H1 (cell line): ENCODE measurements around the gene SPC24. TPM values are rescaled to one million over a fixed set of nuclear protein-coding genes. Genes with fewer than 3 reads are reported as not detected.

Experiments used
- CTCF ChIA-PET: fragments of 300-600 bp; sonication (Branson Sonifier 250); formaldehyde crosslinking; loops from one replicate; lab custom pipeline; 2021; ENCODE audit not compliant: partially characterized antibody; lab: Charles Lee
- POLR2A ChIA-PET: fragments of 300-600 bp; sonication (Branson Sonifier 250); formaldehyde crosslinking; loops from one replicate; lab custom pipeline; 2021; ENCODE audit warnings: inconsistent platforms; ENCODE audit not compliant: partially characterized antibody; lab: Charles Lee
- DNase-seq, 2 experiments: peaks; one replicate each; pipeline versions ENCODE4 v3.0.0 to v3.0.0-alpha.2; 2010 to 2022; ENCODE audit warnings: low spot score in 2 of 2, low read depth in 1 of 2, mixed read lengths in 1 of 2
- FAIRE-seq: peaks from 2 replicates; lab custom pipeline; 2011; peaks lifted over from hg19 to GRCh38; lab: Jason Lieb, UNC
- H2AFZ ChIP-seq: 2 replicates; pipeline ENCODE4 v1.8.1; 2012; ENCODE audit warnings: low read length, inconsistent platforms
- H2AK5ac ChIP-seq: 2 replicates; pipeline ENCODE4 v1.6.1; 2013; ENCODE audit warnings: low read depth, low read length
- H2BK120ac ChIP-seq: replicated peaks from 2 replicates; pipeline ENCODE3; 2013; ENCODE audit warnings: low read depth, low read length, inconsistent platforms
- H2BK12ac ChIP-seq: 2 replicates; pipeline ENCODE4 v1.6.1; 2013; ENCODE audit warnings: low read depth, low read length
- H2BK15ac ChIP-seq: 2 replicates; pipeline ENCODE4 v1.6.1; 2013; ENCODE audit warnings: low read length
- H2BK20ac ChIP-seq: 2 replicates; pipeline ENCODE4 v1.6.1; 2013; ENCODE audit warnings: low read length
- H2BK5ac ChIP-seq: 2 replicates; pipeline ENCODE4 v1.6.1; 2013; ENCODE audit warnings: low read depth, low read length
- H3K14ac ChIP-seq: 2 replicates; pipeline ENCODE4 v1.6.1; 2013; ENCODE audit warnings: inconsistent platforms; ENCODE audit not compliant: insufficient read length
- H3K18ac ChIP-seq: 2 replicates; pipeline ENCODE4 v1.6.1; 2013; ENCODE audit warnings: low read length; ENCODE audit errors: extremely low read depth
- H3K23ac ChIP-seq: 2 replicates; pipeline ENCODE4 v1.6.1; 2013; ENCODE audit warnings: inconsistent platforms; ENCODE audit not compliant: insufficient read length
- H3K23me2 ChIP-seq: 2 replicates; pipeline ENCODE4 v1.6.1; 2013; ENCODE audit warnings: low read depth, low read length
- H3K27ac ChIP-seq: 2 replicates; pipeline ENCODE4 v1.6.1; 2011; ENCODE audit warnings: low read depth, low read length, inconsistent platforms
- H3K27me3 ChIP-seq, 4 experiments: replicated peaks in 1 of 4; 1 replicate in 1 of 4; 2 replicates in 3 of 4; pipeline versions ENCODE4 v1.6.1 to v1.8.1; 2011 to 2013; ENCODE audit warnings: low read length in 3 of 4, mild to moderate bottlenecking in 3 of 4, inconsistent platforms in 2 of 4, mixed read lengths in 2 of 4, moderate library complexity in 1 of 4; ENCODE audit not compliant: control insufficient read depth in 3 of 4, insufficient read depth in 3 of 4; ENCODE audit errors: extremely low read depth in 1 of 4
- H3K36me3 ChIP-seq, 4 experiments: 2 replicates each; pipeline versions ENCODE4 v1.6.1 to v1.8.1; 2011 to 2013; ENCODE audit warnings: mild to moderate bottlenecking in 4 of 4, low read length in 3 of 4, moderate library complexity in 2 of 4, control low read depth in 1 of 4, inconsistent platforms in 1 of 4; ENCODE audit not compliant: insufficient read depth in 4 of 4, control insufficient read depth in 2 of 4
- H3K4ac ChIP-seq: replicated peaks from 2 replicates; pipeline ENCODE3; 2013; ENCODE audit warnings: low read length, low read depth, mixed read lengths, inconsistent platforms; ENCODE audit not compliant: insufficient read length
- H3K4me1 ChIP-seq, 4 experiments: replicated peaks in 1 of 4; 1 replicate in 1 of 4; 2 replicates in 3 of 4; pipeline versions ENCODE4 v1.6.1 to v1.8.1; 2011 to 2013; ENCODE audit warnings: low read length in 3 of 4, inconsistent platforms in 2 of 4, mixed read lengths in 1 of 4; ENCODE audit not compliant: insufficient read depth in 4 of 4, control insufficient read depth in 3 of 4
- H3K4me2 ChIP-seq, 2 experiments: 2 replicates each; pipeline versions ENCODE4 v1.6.1 to v1.8.1; 2011 to 2013; ENCODE audit warnings: low read depth in 2 of 2, low read length in 2 of 2, control low read depth in 1 of 2, inconsistent platforms in 1 of 2, mild to moderate bottlenecking in 1 of 2; ENCODE audit not compliant: insufficient read depth in 1 of 2
- H3K4me3 ChIP-seq, 4 experiments: fragments of 200-600, 300-600 bp in 1 of 4; sonication (generic), shearing (Covaris generic), sonication (Bioruptor Twin) in 1 of 4; 2 replicates each; pipeline versions ENCODE4 v1.5.1 to v1.8.1; 2011 to 2016; ENCODE audit warnings: low read length in 4 of 4, low read depth in 3 of 4, control low read depth in 2 of 4, inconsistent platforms in 2 of 4, mild to moderate bottlenecking in 2 of 4, mixed read lengths in 1 of 4, moderate library complexity in 1 of 4; ENCODE audit not compliant: insufficient read depth in 2 of 4; ENCODE audit errors: extremely low read depth in 1 of 4
- H3K56ac ChIP-seq: replicated peaks from 2 replicates; pipeline ENCODE3; 2013; ENCODE audit warnings: low read depth, mild to moderate bottlenecking, mixed read lengths, low read length, inconsistent platforms; ENCODE audit not compliant: insufficient read length
- H3K79me1 ChIP-seq: 2 replicates; pipeline ENCODE4 v1.6.1; 2013; ENCODE audit warnings: low read depth, low read length, control low read depth
- H3K79me2 ChIP-seq, 2 experiments: 2 replicates each; pipeline versions ENCODE4 v1.6.1 to v1.8.1; 2012 to 2013; ENCODE audit warnings: low read length in 2 of 2, mild to moderate bottlenecking in 2 of 2, inconsistent platforms in 1 of 2; ENCODE audit not compliant: insufficient read depth in 2 of 2, control insufficient read depth in 1 of 2
- H3K9ac ChIP-seq, 4 experiments: replicated peaks in 1 of 4; 1 replicate in 1 of 4; 2 replicates in 3 of 4; pipeline versions ENCODE4 v1.6.1 to v1.8.1; 2011 to 2013; ENCODE audit warnings: low read depth in 3 of 4, low read length in 3 of 4, control low read depth in 2 of 4, mild to moderate bottlenecking in 2 of 4, moderate library complexity in 2 of 4, inconsistent platforms in 1 of 4; ENCODE audit errors: extremely low read depth in 1 of 4
- H3K9me3 ChIP-seq, 2 experiments: 2 replicates each; pipeline versions ENCODE4 v1.6.1 to v1.8.1; 2012 to 2013; ENCODE audit warnings: mild to moderate bottlenecking in 2 of 2, moderate library complexity in 2 of 2, control low read depth in 1 of 2, inconsistent platforms in 1 of 2, low read depth in 1 of 2, low read length in 1 of 2, mixed read lengths in 1 of 2; ENCODE audit not compliant: insufficient read depth in 2 of 2
- H4K20me1 ChIP-seq, 2 experiments: replicated peaks in 1 of 2; 2 replicates each; pipeline versions ENCODE3 to v1.8.1; 2011 to 2013; ENCODE audit warnings: inconsistent platforms in 2 of 2, low read length in 2 of 2, mild to moderate bottlenecking in 1 of 2; ENCODE audit not compliant: insufficient read depth in 2 of 2, control insufficient read depth in 1 of 2
- H4K5ac ChIP-seq: 2 replicates; pipeline ENCODE4 v1.6.1; 2013; ENCODE audit warnings: low read length, low read depth, mixed read lengths, inconsistent platforms; ENCODE audit not compliant: insufficient read length
- H4K8ac ChIP-seq: 2 replicates; pipeline ENCODE4 v1.8.0; 2013; ENCODE audit warnings: mild to moderate bottlenecking, moderate library complexity, low read length, inconsistent platforms; ENCODE audit not compliant: insufficient read depth; ENCODE audit errors: extremely low read depth
- H4K91ac ChIP-seq: replicated peaks from 2 replicates; pipeline ENCODE3; 2013; ENCODE audit warnings: low read length, mixed read lengths, inconsistent platforms; ENCODE audit not compliant: insufficient read length
- BCL11A ChIP-seq, 2 experiments: IDR thresholded peaks; one replicate each; pipeline ENCODE4 v1.6.1; 2011; ENCODE audit warnings: low read depth in 2 of 2, low read length in 2 of 2, mild to moderate bottlenecking in 2 of 2
- CTBP2 ChIP-seq: IDR thresholded peaks from 2 replicates; pipeline ENCODE4 v1.7.0; 2011; ENCODE audit warnings: borderline replicate concordance, mild to moderate bottlenecking, moderate library complexity, mixed read lengths, low read length; ENCODE audit not compliant: insufficient read depth, insufficient read length
- EP300 ChIP-seq, 2 experiments: IDR thresholded peaks; 1 replicate in 1 of 2; 2 replicates in 1 of 2; pipeline ENCODE4 v1.6.1; 2011 to 2012; ENCODE audit warnings: low read depth in 2 of 2, low read length in 2 of 2, mild to moderate bottlenecking in 2 of 2, borderline replicate concordance in 1 of 2, inconsistent platforms in 1 of 2, moderate library complexity in 1 of 2
- JUND ChIP-seq: IDR thresholded peaks from 2 replicates; pipeline ENCODE4 v1.6.1; 2011; ENCODE audit warnings: mild to moderate bottlenecking, improper control_type of control experiment, low read length
- NANOG ChIP-seq: IDR thresholded peaks from 2 replicates; pipeline ENCODE4 v1.6.1; 2011; ENCODE audit warnings: low read length, low read depth, mild to moderate bottlenecking, inconsistent platforms; ENCODE audit not compliant: insufficient read depth, poor library complexity, severe bottlenecking
- RNF2 ChIP-seq: fragments of 200-900, 300-1000 bp; sonication (generic); IDR thresholded peaks from 2 replicates; pipeline ENCODE4 v1.7.1; 2016; ENCODE audit warnings: borderline replicate concordance, low read depth, mild to moderate bottlenecking, antibody characterized with exemption, low read length; ENCODE audit not compliant: poor library complexity, severe bottlenecking; ENCODE audit errors: missing control alignments
- RXRA ChIP-seq: IDR thresholded peaks from 2 replicates; pipeline ENCODE4 v1.6.1; 2011; ENCODE audit warnings: low read depth, mild to moderate bottlenecking, low read length, moderate library complexity; ENCODE audit not compliant: insufficient read depth
- SAP30 ChIP-seq: fragments of 300-600 bp; sonication (generic); IDR thresholded peaks from 2 replicates; pipeline ENCODE4 v1.7.1; 2012; ENCODE audit warnings: low read length, moderate library complexity, mild to moderate bottlenecking, inconsistent platforms; ENCODE audit not compliant: insufficient read depth, insufficient replicate concordance
- SP1 ChIP-seq: IDR thresholded peaks from 2 replicates; pipeline ENCODE4 v1.6.1; 2011; ENCODE audit warnings: low read depth, low read length
- TAF7 ChIP-seq: optimal IDR thresholded peaks from 2 replicates; pipeline ENCODE3; 2011; ENCODE audit warnings: low read depth, mild to moderate bottlenecking, inconsistent platforms, low read length, moderate library complexity, borderline replicate concordance
- YY1 ChIP-seq: IDR thresholded peaks from 2 replicates; pipeline ENCODE4 v1.6.1; 2011; ENCODE audit warnings: low read depth, mild to moderate bottlenecking, low read length
- WGBS, 2 experiments: shearing (Covaris generic) in 1 of 2; methylation state at CpG; one replicate each; pipeline versions ENCODE4 v1.1.6 to v1.1.7; 2013 to 2015; ENCODE audit warnings: low lambda C conversion rate in 2 of 2, mixed read lengths in 2 of 2, inconsistent platforms in 1 of 2, low coverage in 1 of 2, missing lambda C conversion rate in 1 of 2; ENCODE audit not compliant: insufficient replicate concordance in 2 of 2, insufficient coverage in 1 of 2, insufficient read length in 1 of 2; ENCODE audit errors: extremely low coverage in 1 of 2, missing lambda C conversion rate in 1 of 2; 5-methylcytosine and 5-hydroxymethylcytosine counted together
- polyA plus RNA-seq, 7 experiments: library from polyadenylated mRNA; depleted of rRNA in 3 of 7; stranded (reverse) in 5 of 7; unstranded in 2 of 7; fragments of >200 nt in 5 of 7; fragments of 200-250 nt in 2 of 7; gene quantifications; 1 replicate in 5 of 7; 2 replicates in 1 of 7; 4 replicates in 1 of 7; pipeline versions ENCODE4 v1.2.1 to v1.2.3, GENCODE V29; 2011 to 2013; ENCODE audit warnings: missing spikeins in 2 of 7, mixed read lengths in 2 of 7
- total RNA-seq: library from RNA; stranded (reverse); fragmentation: NEBNext Ultra II Directional; extraction: Animal tissue kit (Norgen Biotek cat#: 25700); gene quantifications from 2 replicates; pipeline ENCODE4 v1.2.1, GENCODE V29; 2021

SPC24 gene
- total and polyA plus RNA-seq, 2 of the 8 experiments (the other 6 are each of a cell fraction or from before 2014, with no cell fraction given): 17.7 to 42.4 TPM

GRCh38 chr19:11200015-11200574 lies 44.5 kb upstream of the SPC24 start:
- Histone ChIP-seq H3K4me1 (peaks cover 0 to 3% (median 2%) of the 10 kb centered on the region in 4 experiments; a peak in 4 of 7 replicates), H2BK5ac (no peak overlapping the region), H3K14ac (no peak overlapping the region), H2BK12ac (no peak overlapping the region), H4K91ac (no peak overlapping the region), H2AFZ (no peak overlapping the region), H2BK15ac (no peak overlapping the region), H4K20me1 (peaks cover 0 to 1% of the 10 kb centered on the region in 2 experiments), H2AK5ac (no peak overlapping the region), H3K36me3 (peaks cover 0 to 6% (median 1%) of the 10 kb centered on the region in 4 experiments; a peak in 2 of 8 replicates), H3K79me1 (no peaks in the 10 kb centered on the region; the same call in 1 of the 2 replicates), H3K9me3 (no peaks in the 10 kb centered on the region), H3K23ac (no peak overlapping the region), H4K5ac (no peak overlapping the region), H3K79me2 (no peaks in the 10 kb centered on the region), H3K27me3 (no peaks in the 10 kb centered on the region), H3K56ac (no peak overlapping the region), H2BK120ac (no peak overlapping the region), H3K18ac (no peak overlapping the region), H3K23me2 (peaks cover 6% of the 10 kb centered on the region; the same call in 1 of the 2 replicates), H3K4me2 (no peak overlapping the region), H3K9ac (no peak overlapping the region), H4K8ac (no peak overlapping the region), H3K27ac (no peak overlapping the region), H2BK20ac (no peak overlapping the region), H3K4me3 (no peak overlapping the region), H3K4ac (no peak overlapping the region)
- TF ChIP-seq SAP30: no peak
- no peak for TF ChIP-seq NANOG
- TF ChIP-seq RXRA: no peak
- no peak for TF ChIP-seq RNF2
- TF ChIP-seq CTBP2: no peak
- TF ChIP-seq SP1: no peak
- TF ChIP-seq EP300 (IDR thresholded peaks at IDR 0.05; ENCODE audit: borderline replicate concordance in 1 of 2, low read depth in 2 of 2, low read length in 2 of 2): no peak
- TF ChIP-seq YY1: no peak
- no peak for TF ChIP-seq BCL11A (IDR thresholded peaks at IDR 0.05; ENCODE audit: low read depth in 2 of 2, low read length in 2 of 2)
- TF ChIP-seq TAF7: no peak
- TF ChIP-seq JUND: no peak
- DNase-seq (no peak), FAIRE-seq (no peak)
- ChIA-PET POLR2A (interaction anchor here (0.6 to 1.3 kb wide), 4 partner anchors 8 to 77 kb away, joined by 3 read pairs; no protein-coding TSS in a partner anchor), CTCF (interaction anchor here (1.0 to 1.7 kb wide), 3 partner anchors 9 to 90 kb away, joined by 3 to 4 read pairs (median 4); no protein-coding TSS in a partner anchor)
- WGBS, 2 experiments: 93% methylated on average over 9 of the region's 15 CpGs; no CpG with 5 or more reads in 1 of the 2 experiments
